Neural progenitor cell (in vitro differentiated cells): ENCODE results near the gene QSER1. TPM values are rescaled to one million over a fixed set of nuclear protein-coding genes. Genes with fewer than 3 reads are reported as not detected.

Experiments used
- DNase-seq: peaks from one replicate; pipeline ENCODE4 v3.0.0-alpha.2; 2016; ENCODE audit warnings: low spot score
- H2AFZ ChIP-seq: fragments of 200-600 bp; sonication (generic); replicated peaks from 2 replicates; pipeline ENCODE4 v1.6.1; 2016; ENCODE audit warnings: antibody characterized with exemption
- H3F3A ChIP-seq: fragments of 200-600 bp; sonication (generic); 2 replicates; pipeline ENCODE4 v1.6.1; 2016; ENCODE audit warnings: antibody characterized with exemption, low read depth
- H3K27ac ChIP-seq: fragments of 200-600 bp; sonication (generic); 2 replicates; pipeline ENCODE4 v1.5.1; 2016; ENCODE audit warnings: mild to moderate bottlenecking
- H3K27me3 ChIP-seq: fragments of 200-600 bp; sonication (generic); 2 replicates; pipeline ENCODE4 v1.6.1; 2016; ENCODE audit warnings: mild to moderate bottlenecking, moderate library complexity
- H3K36me3 ChIP-seq: fragments of 200-600 bp; sonication (generic); 2 replicates; pipeline ENCODE4 v1.5.1; 2016
- H3K4me1 ChIP-seq: fragments of 200-600 bp; sonication (generic); 2 replicates; pipeline ENCODE4 v1.6.1; 2016; ENCODE audit warnings: mixed run types
- H3K4me2 ChIP-seq: fragments of 200-600 bp; sonication (generic); 2 replicates; pipeline ENCODE4 v1.6.1; 2016
- H3K4me3 ChIP-seq: fragments of 200-600 bp; sonication (generic); 2 replicates; pipeline ENCODE4 v1.5.1; 2016
- H3K79me2 ChIP-seq: fragments of 200-600 bp; sonication (generic); 2 replicates; pipeline ENCODE4 v1.6.1; 2016; ENCODE audit warnings: low read depth
- H3K9ac ChIP-seq: fragments of 200-600 bp; sonication (generic); 2 replicates; pipeline ENCODE4 v1.6.1; 2016
- H3K9me3 ChIP-seq: fragments of 200-600 bp; sonication (generic); 2 replicates; pipeline ENCODE4 v1.5.1; 2016; ENCODE audit warnings: low read depth
- H4K20me1 ChIP-seq: fragments of 200-600 bp; sonication (generic); 2 replicates; pipeline ENCODE4 v1.6.1; 2016; ENCODE audit warnings: low read depth
- H3K27ac Mint-ChIP-seq: 3 replicates; pipeline ENCODE4 v1.8.0; 2021; ENCODE audit warnings: mixed read lengths
- H3K27me3 Mint-ChIP-seq: 2 replicates; pipeline ENCODE4 v1.8.0; 2022; ENCODE audit warnings: low read depth, mild to moderate bottlenecking, inconsistent platforms, moderate library complexity, mixed read lengths; ENCODE audit not compliant: insufficient read depth
- H3K36me3 Mint-ChIP-seq: 3 replicates; pipeline ENCODE4 v1.8.0; 2021; ENCODE audit warnings: mixed read lengths
- H3K4me1 Mint-ChIP-seq: 3 replicates; pipeline ENCODE4 v1.8.0; 2021; ENCODE audit warnings: mixed read lengths
- H3K4me3 Mint-ChIP-seq: 3 replicates; pipeline ENCODE4 v1.8.0; 2021; ENCODE audit warnings: mild to moderate bottlenecking, moderate library complexity, mixed read lengths
- H3K9me3 Mint-ChIP-seq: 3 replicates; pipeline ENCODE4 v1.8.0; 2020; ENCODE audit warnings: mixed read lengths
- CTCF ChIP-seq: fragments of 200-600 bp; sonication (generic); IDR thresholded peaks from 2 replicates; pipeline ENCODE4 v1.5.1; 2017; ENCODE audit warnings: antibody characterized with exemption, mild to moderate bottlenecking
- EZH2 ChIP-seq: fragments of 200-600 bp; sonication (generic); IDR thresholded peaks from 2 replicates; pipeline ENCODE4 v1.6.1; 2017; ENCODE audit warnings: antibody characterized with exemption, mild to moderate bottlenecking, moderate library complexity
- EZH2phosphoT487 ChIP-seq: fragments of 200-600 bp; sonication (generic); IDR thresholded peaks from 2 replicates; pipeline ENCODE4 v1.6.1; 2017; ENCODE audit warnings: antibody characterized with exemption
- total RNA-seq: library from RNA; depleted of rRNA; stranded (reverse); fragments of >200 nt; gene quantifications from 2 replicates; pipeline ENCODE4 v1.2.3, GENCODE V29; 2015; ENCODE audit warnings: low replicate concordance

QSER1 gene
- total RNA-seq, 1 donor from 2014 or later, result 79.2 TPM

- Histone ChIP-seq H3K36me3 (no peaks in the 10 kb centered on the region), H3K9me3 (no peaks in the 10 kb centered on the region), H4K20me1 (peaks cover 79% of the 10 kb centered on the region), H3K9ac (no peak overlapping the region), H3K27ac (no peak overlapping the region), H3K79me2 (peaks cover 100% of the 10 kb centered on the region), H3K4me2 (no peak overlapping the region), H3K27me3 (no peaks in the 10 kb centered on the region), H3F3A (no peaks in the 10 kb centered on the region), H2AFZ (no peak overlapping the region), H3K4me1 (peaks cover 9% of the 10 kb centered on the region), H3K4me3 (no peak overlapping the region)
- Mint-ChIP-seq H3K9me3 (peaks cover 4% of the 10 kb centered on the region), H3K4me1 (peaks cover 21% of the 10 kb centered on the region), H3K4me3 (no peak overlapping the region), H3K36me3 (peaks cover 45% of the 10 kb centered on the region), H3K27me3 (peaks cover 2% of the 10 kb centered on the region), H3K27ac (no peak overlapping the region)
- TF ChIP-seq EZH2phosphoT487, result no peak
- no peak for TF ChIP-seq CTCF
- no peak for TF ChIP-seq EZH2
- DNase-seq, result no peak
Measured at GRCh38 chr11:32902089-32902665, 9.6 kb downstream of the QSER1 start.

DNA sequence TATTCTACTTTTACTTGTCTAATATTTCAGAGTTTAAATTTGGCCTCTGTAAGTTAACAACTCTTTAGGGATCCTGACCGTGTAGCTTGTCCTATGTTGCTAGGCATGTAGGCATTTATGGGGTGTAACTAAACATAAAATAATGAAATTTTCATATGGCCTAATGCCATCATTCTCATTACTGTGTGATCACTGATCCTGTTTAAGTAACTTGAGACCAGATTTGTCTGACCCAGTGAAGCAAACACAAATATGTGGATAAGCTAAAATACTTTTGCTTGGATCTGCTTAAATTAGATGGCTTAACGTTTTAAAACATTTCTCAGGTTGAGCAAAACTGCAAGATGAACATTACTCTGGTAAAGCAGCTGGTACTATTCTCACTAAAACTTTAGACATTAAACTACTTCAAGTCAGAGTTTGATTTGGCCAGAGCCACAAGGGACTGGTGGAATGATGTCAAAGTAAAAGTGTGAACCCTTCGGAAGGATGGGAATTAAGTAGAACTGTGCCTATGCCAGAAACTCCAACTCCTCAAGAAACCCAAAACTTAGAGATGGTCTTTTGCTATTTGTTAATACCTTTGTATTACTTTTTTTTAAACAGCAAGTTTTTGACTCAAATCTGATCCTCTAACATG is 12.5 kb downstream of the QSER1 start:
- no peaks in the 10 kb centered on the region for H3K27me3 Mint-ChIP-seq
- Histone ChIP-seq H3K79me2 (peaks cover 100% of the 10 kb centered on the region), H3F3A (no peaks in the 10 kb centered on the region), H3K27ac (peak overlapping the region; percentile 41), H3K4me3 (no peak overlapping the region), H3K36me3 (no peaks in the 10 kb centered on the region), H3K27me3 (no peaks in the 10 kb centered on the region), H3K9me3 (no peaks in the 10 kb centered on the region), H2AFZ (no peak overlapping the region), H4K20me1 (peaks cover 86% of the 10 kb centered on the region), H3K4me2 (no peak overlapping the region), H3K4me1 (peaks cover 9% of the 10 kb centered on the region), H3K9ac (no peak overlapping the region)
- H3K4me3 Mint-ChIP-seq, result no peak overlapping the region
- peaks cover 14% of the 10 kb centered on the region for H3K9me3 Mint-ChIP-seq
- no peak for TF ChIP-seq EZH2phosphoT487
- peaks cover 46% of the 10 kb centered on the region for H3K36me3 Mint-ChIP-seq
- H3K4me1 Mint-ChIP-seq, result peaks cover 16% of the 10 kb centered on the region
- H3K27ac Mint-ChIP-seq, result no peak overlapping the region
- no peak for DNase-seq

DNA sequence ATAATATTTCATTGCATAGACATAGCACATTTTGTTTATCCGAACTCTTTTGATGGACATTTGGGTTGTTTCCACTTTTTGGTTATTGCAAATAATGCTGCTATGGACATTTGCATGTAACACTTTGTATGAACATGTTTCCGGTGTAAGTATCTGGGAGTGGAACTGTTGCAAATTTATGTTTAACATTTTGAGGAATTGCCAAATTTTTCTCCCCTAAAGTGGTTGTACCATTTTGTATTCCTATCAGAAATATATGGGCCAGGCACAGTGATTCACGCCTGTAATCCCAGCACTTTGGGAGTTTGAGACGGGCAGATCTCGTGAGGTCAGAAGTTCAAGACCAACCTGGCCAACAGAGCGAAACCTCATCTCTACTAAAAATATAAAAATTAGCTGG is 16.0 kb downstream of the QSER1 start:
- Histone ChIP-seq H3K4me3 (no peak overlapping the region), H3K4me2 (no peak overlapping the region), H3K27me3 (no peaks in the 10 kb centered on the region), H3K36me3 (no peaks in the 10 kb centered on the region), H2AFZ (no peak overlapping the region), H3F3A (no peaks in the 10 kb centered on the region), H3K9ac (no peak overlapping the region), H3K79me2 (peaks cover 100% of the 10 kb centered on the region), H4K20me1 (peaks cover 55% of the 10 kb centered on the region), H3K9me3 (no peaks in the 10 kb centered on the region), H3K27ac (no peak overlapping the region), H3K4me1 (peaks cover 9% of the 10 kb centered on the region)
- TF ChIP-seq CTCF (no peak), EZH2phosphoT487 (no peak), EZH2 (no peak)
- H3K4me3 Mint-ChIP-seq, result no peak overlapping the region
- H3K27me3 Mint-ChIP-seq, result no peaks in the 10 kb centered on the region
- H3K27ac Mint-ChIP-seq, result no peak overlapping the region
- peaks cover 12% of the 10 kb centered on the region for H3K4me1 Mint-ChIP-seq
- H3K36me3 Mint-ChIP-seq, result peaks cover 28% of the 10 kb centered on the region
- H3K9me3 Mint-ChIP-seq, result peaks cover 14% of the 10 kb centered on the region
- DNase-seq, result no peak

- Histone ChIP-seq H3K4me2 (no peak overlapping the region), H3K27ac (no peak overlapping the region), H3K9ac (no peak overlapping the region), H3K4me3 (no peak overlapping the region), H3F3A (no peaks in the 10 kb centered on the region), H3K27me3 (no peaks in the 10 kb centered on the region), H3K9me3 (no peaks in the 10 kb centered on the region), H4K20me1 (peaks cover 28% of the 10 kb centered on the region), H2AFZ (no peak overlapping the region), H3K79me2 (peaks cover 100% of the 10 kb centered on the region), H3K4me1 (no peaks in the 10 kb centered on the region), H3K36me3 (no peaks in the 10 kb centered on the region)
- Mint-ChIP-seq H3K27ac (no peak overlapping the region), H3K4me1 (no peaks in the 10 kb centered on the region), H3K9me3 (peaks cover 14% of the 10 kb centered on the region), H3K27me3 (no peaks in the 10 kb centered on the region), H3K36me3 (peaks cover 31% of the 10 kb centered on the region), H3K4me3 (no peak overlapping the region)
- DNase-seq, result no peak
- TF ChIP-seq EZH2, result no peak
- no peak for TF ChIP-seq CTCF
- no peak for TF ChIP-seq EZH2phosphoT487
Measured at GRCh38 chr11:32911413-32911812, 18.8 kb downstream of the QSER1 start.
